Karpas-422 (cell line): Measurements from ENCODE around the gene AFF1. TPM values are rescaled to one million over a fixed set of nuclear protein-coding genes. Genes with fewer than 3 reads are reported as not detected.
A peak's percentile ranks its signal among the peaks of the same experiment; 100 is the strongest.

ENCODE experiments used
- DNase-seq: peaks from one replicate; pipeline ENCODE4 v3.0.0-alpha.2; 2015
- H2AFZ ChIP-seq: fragments of 200-600 bp; sonication (generic); 2 replicates; pipeline ENCODE4 v1.6.1; 2014; ENCODE audit warnings: antibody characterized with exemption, low read length, mixed read lengths
- H3K27ac ChIP-seq: fragments of 200-600 bp; sonication (generic); 2 replicates; pipeline ENCODE4 v1.5.1; 2014; ENCODE audit warnings: mild to moderate bottlenecking, low read length, moderate library complexity
- H3K27me3 ChIP-seq: fragments of 200-600 bp; sonication (generic); 2 replicates; pipeline ENCODE4 v1.6.1; 2014; ENCODE audit warnings: low read length, mixed read lengths
- H3K36me3 ChIP-seq: fragments of 200-600 bp; sonication (generic); 2 replicates; pipeline ENCODE4 v1.6.1; 2014; ENCODE audit warnings: low read length, mixed read lengths; ENCODE audit not compliant: insufficient read depth
- H3K4me1 ChIP-seq: fragments of 200-600 bp; sonication (generic); 2 replicates; pipeline ENCODE4 v1.6.1; 2014; ENCODE audit warnings: mild to moderate bottlenecking, low read length, mixed read lengths
- H3K4me2 ChIP-seq: fragments of 200-600 bp; sonication (generic); 2 replicates; pipeline ENCODE4 v1.6.1; 2014; ENCODE audit warnings: low read length, low read depth, mild to moderate bottlenecking; ENCODE audit not compliant: poor library complexity, severe bottlenecking
- H3K4me3 ChIP-seq: fragments of 200-600 bp; sonication (generic); 2 replicates; pipeline ENCODE4 v1.5.1; 2014; ENCODE audit warnings: mild to moderate bottlenecking, antibody characterized with exemption, low read length, mixed read lengths
- H3K79me2 ChIP-seq: fragments of 200-600 bp; sonication (generic); 2 replicates; pipeline ENCODE4 v1.6.1; 2014; ENCODE audit warnings: mild to moderate bottlenecking, low read length, mixed read lengths
- H3K9ac ChIP-seq: fragments of 200-600 bp; sonication (generic); 2 replicates; pipeline ENCODE4 v1.6.0; 2014; ENCODE audit warnings: low read length
- H3K9me2 ChIP-seq: fragments of 200-600 bp; sonication (generic), shearing (Covaris generic); replicated peaks from 2 replicates; pipeline ENCODE4 v1.6.0; 2014; ENCODE audit warnings: mild to moderate bottlenecking, low read length, moderate library complexity; ENCODE audit not compliant: insufficient read depth
- H3K9me3 ChIP-seq: fragments of 300-700, 200-600 bp; sonication (generic); 2 replicates; pipeline ENCODE4 v1.6.1; 2014; ENCODE audit warnings: low read length, mixed read lengths
- H4K20me1 ChIP-seq: fragments of 200-600 bp; sonication (generic); 2 replicates; pipeline ENCODE4 v1.6.1; 2014; ENCODE audit warnings: mild to moderate bottlenecking, antibody characterized with exemption, low read length, low read depth; ENCODE audit not compliant: insufficient read depth
- total RNA-seq: library from RNA; depleted of rRNA; stranded (reverse); fragments of >200 nt; shearing (Covaris generic); gene quantifications from 2 replicates; pipeline ENCODE4 v1.2.3, GENCODE V29; 2014; ENCODE audit warnings: low replicate concordance

The AFF1 gene
- total RNA-seq, 1 experiment from 2014 or later = 6.6 TPM

DNA sequence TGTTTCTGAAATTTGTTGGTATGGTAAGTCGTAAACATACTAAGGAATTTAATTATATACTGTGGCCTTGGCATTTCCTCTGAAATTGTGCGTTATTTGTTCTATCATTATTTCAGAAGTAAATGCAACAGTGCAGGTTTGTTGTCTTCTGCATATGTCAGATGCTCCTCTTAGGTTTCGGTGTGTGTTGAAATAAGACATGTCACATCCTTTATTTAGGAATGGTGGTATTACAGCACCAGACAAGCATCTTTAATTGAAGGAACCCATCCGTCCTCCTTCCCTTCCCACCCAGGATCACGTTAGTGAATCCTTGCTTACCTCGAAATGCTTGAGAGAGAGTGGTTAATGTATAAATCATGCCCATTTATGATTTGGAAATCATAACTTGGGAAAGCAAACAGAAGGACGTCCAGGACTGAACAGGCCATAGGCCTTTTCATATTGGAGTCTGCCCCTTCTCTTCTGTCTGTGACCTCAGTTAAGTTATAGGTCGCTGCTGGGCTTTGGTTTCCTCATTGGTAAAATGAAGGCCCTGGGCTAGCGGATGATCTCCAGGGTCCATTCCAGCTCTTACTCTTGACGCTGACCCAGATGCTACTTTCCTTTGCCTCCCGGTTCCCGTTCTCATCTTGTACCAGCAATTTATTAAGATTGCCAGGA lies 151.5 kb downstream of the AFF1 start:
- H3K9me3 ChIP-seq = no peaks in the 10 kb centered on the region
- no peaks in the 10 kb centered on the region for H3K9me2 ChIP-seq
- H3K4me3 ChIP-seq = no peak overlapping the region
- no peaks in the 10 kb centered on the region for H4K20me1 ChIP-seq
- no peaks in the 10 kb centered on the region for H3K27me3 ChIP-seq
- no peak overlapping the region for H3K9ac ChIP-seq
- no peak overlapping the region for H3K4me2 ChIP-seq
- H3K79me2 ChIP-seq = no peaks in the 10 kb centered on the region
- H3K4me1 ChIP-seq = peaks cover 3% of the 10 kb centered on the region; the same call in 1 of the 2 replicates
- no peak overlapping the region for H2AFZ ChIP-seq
- no peaks in the 10 kb centered on the region for H3K36me3 ChIP-seq
- no peak for DNase-seq
- H3K27ac ChIP-seq = no peak overlapping the region

- no peaks in the 10 kb centered on the region for H3K36me3 ChIP-seq
Observed at GRCh38 chr4:87087015-87087414, 152.2 kb downstream of the AFF1 start.

GRCh38 chr4:87087420-87087819 lies 152.6 kb downstream of the AFF1 start:
- no peak overlapping the region for H3K4me3 ChIP-seq
- no peaks in the 10 kb centered on the region for H4K20me1 ChIP-seq
- H3K27me3 ChIP-seq = no peaks in the 10 kb centered on the region
- no peak for DNase-seq
- peaks cover 3% of the 10 kb centered on the region; the same call in 1 of the 2 replicates for H3K4me1 ChIP-seq
- no peak overlapping the region for H3K27ac ChIP-seq
- no peaks in the 10 kb centered on the region for H3K36me3 ChIP-seq
- no peak overlapping the region for H3K9ac ChIP-seq
- no peaks in the 10 kb centered on the region for H3K9me2 ChIP-seq
- H3K9me3 ChIP-seq = no peaks in the 10 kb centered on the region
- H2AFZ ChIP-seq = no peak overlapping the region
- no peaks in the 10 kb centered on the region for H3K79me2 ChIP-seq
- no peak overlapping the region for H3K4me2 ChIP-seq

More at GRCh38 chr4:87087015-87087414, 152.2 kb downstream of the AFF1 start:
- Histone ChIP-seq H4K20me1 (no peaks in the 10 kb centered on the region), H3K9me2 (no peaks in the 10 kb centered on the region), H3K9me3 (no peaks in the 10 kb centered on the region), H3K4me2 (no peak overlapping the region), H2AFZ (no peak overlapping the region), H3K79me2 (no peaks in the 10 kb centered on the region), H3K4me1 (peaks cover 3% of the 10 kb centered on the region; the same call in 1 of the 2 replicates), H3K27ac (no peak overlapping the region), H3K4me3 (no peak overlapping the region), H3K27me3 (no peaks in the 10 kb centered on the region), H3K9ac (no peak overlapping the region)
- no peak for DNase-seq

GRCh38 chr4:87088186-87088585 lies 153.4 kb downstream of the AFF1 start:
- H3K79me2 ChIP-seq = no peaks in the 10 kb centered on the region
- no peaks in the 10 kb centered on the region for H3K9me2 ChIP-seq
- H3K4me2 ChIP-seq = no peak overlapping the region
- no peak for DNase-seq
- no peaks in the 10 kb centered on the region for H3K27me3 ChIP-seq
- no peaks in the 10 kb centered on the region for H3K9me3 ChIP-seq
- H3K9ac ChIP-seq = no peak overlapping the region
- no peak overlapping the region for H3K4me3 ChIP-seq
- H2AFZ ChIP-seq = no peak overlapping the region
- H3K27ac ChIP-seq = no peak overlapping the region
- peaks cover 7% of the 10 kb centered on the region; the same call in 1 of the 2 replicates for H3K4me1 ChIP-seq
- H4K20me1 ChIP-seq = no peaks in the 10 kb centered on the region
- H3K36me3 ChIP-seq = no peaks in the 10 kb centered on the region

- H3K9me2 ChIP-seq = no peaks in the 10 kb centered on the region
- H3K27ac ChIP-seq = no peak overlapping the region
- H3K4me1 ChIP-seq = peaks cover 7% of the 10 kb centered on the region; the same call in 1 of the 2 replicates
- no peaks in the 10 kb centered on the region for H3K36me3 ChIP-seq
- DNase-seq = no peak
- no peak overlapping the region for H3K9ac ChIP-seq
- H3K9me3 ChIP-seq = no peaks in the 10 kb centered on the region
- H3K4me3 ChIP-seq = no peak overlapping the region
- H3K4me2 ChIP-seq = no peak overlapping the region
- H4K20me1 ChIP-seq = no peaks in the 10 kb centered on the region
- H3K27me3 ChIP-seq = no peaks in the 10 kb centered on the region
- no peaks in the 10 kb centered on the region for H3K79me2 ChIP-seq
- no peak overlapping the region for H2AFZ ChIP-seq
Observed at GRCh38 chr4:87089368-87089767, 154.6 kb downstream of the AFF1 start.

GRCh38 chr4:87090305-87090704 lies 155.5 kb downstream of the AFF1 start:
- no peak overlapping the region for H3K4me2 ChIP-seq
- H3K36me3 ChIP-seq = no peaks in the 10 kb centered on the region
- no peak for DNase-seq
- no peak overlapping the region for H3K9ac ChIP-seq
- H3K27ac ChIP-seq = no peak overlapping the region
- H3K9me3 ChIP-seq = no peaks in the 10 kb centered on the region
- no peak overlapping the region for H3K4me3 ChIP-seq
- H3K9me2 ChIP-seq = no peaks in the 10 kb centered on the region
- H4K20me1 ChIP-seq = no peaks in the 10 kb centered on the region
- H3K79me2 ChIP-seq = no peaks in the 10 kb centered on the region
- H3K4me1 ChIP-seq = peaks cover 7% of the 10 kb centered on the region; the same call in 1 of the 2 replicates
- no peak overlapping the region for H2AFZ ChIP-seq
- no peaks in the 10 kb centered on the region for H3K27me3 ChIP-seq

GRCh38 chr4:87092389-87093141 lies 157.8 kb downstream of the AFF1 start:
- Histone ChIP-seq H4K20me1 (no peaks in the 10 kb centered on the region), H3K27ac (no peak overlapping the region), H3K9me3 (no peaks in the 10 kb centered on the region), H3K79me2 (no peaks in the 10 kb centered on the region), H3K4me1 (peaks cover 4% of the 10 kb centered on the region; the same call in 1 of the 2 replicates), H3K9me2 (no peaks in the 10 kb centered on the region), H3K9ac (no peak overlapping the region), H3K4me2 (no peak overlapping the region), H3K27me3 (no peaks in the 10 kb centered on the region), H3K36me3 (no peaks in the 10 kb centered on the region), H2AFZ (no peak overlapping the region), H3K4me3 (no peak overlapping the region)
- no peak for DNase-seq

DNA sequence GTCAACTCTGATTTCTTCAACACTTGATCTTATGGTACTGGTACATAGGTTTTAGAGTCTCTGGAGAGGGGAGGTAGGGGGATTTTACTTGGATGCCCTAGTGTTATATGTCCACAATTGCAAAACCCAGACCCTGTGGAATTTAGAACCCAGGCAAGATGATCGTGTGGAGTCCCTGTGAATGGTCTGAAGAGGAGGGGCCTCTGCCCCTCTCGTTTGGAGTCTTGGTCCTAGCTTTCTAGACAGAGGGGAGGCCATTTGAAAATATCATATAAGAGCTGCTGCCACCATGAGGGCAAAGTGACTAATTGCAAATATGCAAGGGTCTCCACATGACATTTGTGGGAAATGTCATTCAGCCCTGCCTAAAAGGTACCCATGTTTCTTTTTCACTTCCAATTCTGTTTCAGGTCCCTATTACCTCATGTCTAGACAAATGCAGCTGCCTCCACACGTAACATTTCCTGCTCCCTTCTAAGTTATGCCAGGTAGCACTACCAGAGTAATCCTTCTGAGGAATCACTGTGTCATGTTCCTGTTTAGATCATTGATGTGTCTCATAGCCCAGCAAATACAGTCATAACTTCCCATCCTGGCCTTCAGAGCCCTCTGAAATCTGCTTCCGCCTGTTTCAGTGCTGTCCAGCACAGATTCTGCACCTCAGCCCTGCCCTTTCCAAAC lies 158.8 kb downstream of the AFF1 start:
- Histone ChIP-seq H3K9me2 (no peaks in the 10 kb centered on the region), H3K4me2 (no peak overlapping the region), H3K36me3 (no peaks in the 10 kb centered on the region), H2AFZ (no peak overlapping the region), H3K79me2 (no peaks in the 10 kb centered on the region), H3K27ac (no peak overlapping the region), H3K4me1 (peaks cover 4% of the 10 kb centered on the region; the same call in 1 of the 2 replicates), H3K9ac (no peak overlapping the region), H4K20me1 (no peaks in the 10 kb centered on the region), H3K9me3 (no peaks in the 10 kb centered on the region), H3K4me3 (no peak overlapping the region), H3K27me3 (no peaks in the 10 kb centered on the region)
- DNase-seq = peak; percentile 75
